Peyer's patch (tissue), 4 donors: Measurements from ENCODE around the gene MKRN3.

ENCODE experiments used
- POLR2A ChIP-seq, 2 donors: fragments of 450-650 bp; IDR thresholded peaks; one replicate each; pipeline ENCODE4 v1.5.1; 2017; ENCODE audit warnings: antibody characterized with exemption in 2 of 2, mild to moderate bottlenecking in 2 of 2, moderate library complexity in 2 of 2
- TF ChIP-seq, protein P1 (sequence below), 6 experiments: fragments of 450-650 bp in 4 of 6; fragments of 200-600 bp in 2 of 6; sonication (generic) in 1 of 6; IDR thresholded peaks; one replicate each; pipeline ENCODE4 v1.5.1; 2017 to 2019; ENCODE audit warnings: antibody characterized with exemption in 6 of 6, mild to moderate bottlenecking in 3 of 6, moderate library complexity in 1 of 6

GRCh38 chr15:23532024-23532423 lies 33.5 kb upstream of the MKRN3 start:
- TF ChIP-seq, protein P1, sequence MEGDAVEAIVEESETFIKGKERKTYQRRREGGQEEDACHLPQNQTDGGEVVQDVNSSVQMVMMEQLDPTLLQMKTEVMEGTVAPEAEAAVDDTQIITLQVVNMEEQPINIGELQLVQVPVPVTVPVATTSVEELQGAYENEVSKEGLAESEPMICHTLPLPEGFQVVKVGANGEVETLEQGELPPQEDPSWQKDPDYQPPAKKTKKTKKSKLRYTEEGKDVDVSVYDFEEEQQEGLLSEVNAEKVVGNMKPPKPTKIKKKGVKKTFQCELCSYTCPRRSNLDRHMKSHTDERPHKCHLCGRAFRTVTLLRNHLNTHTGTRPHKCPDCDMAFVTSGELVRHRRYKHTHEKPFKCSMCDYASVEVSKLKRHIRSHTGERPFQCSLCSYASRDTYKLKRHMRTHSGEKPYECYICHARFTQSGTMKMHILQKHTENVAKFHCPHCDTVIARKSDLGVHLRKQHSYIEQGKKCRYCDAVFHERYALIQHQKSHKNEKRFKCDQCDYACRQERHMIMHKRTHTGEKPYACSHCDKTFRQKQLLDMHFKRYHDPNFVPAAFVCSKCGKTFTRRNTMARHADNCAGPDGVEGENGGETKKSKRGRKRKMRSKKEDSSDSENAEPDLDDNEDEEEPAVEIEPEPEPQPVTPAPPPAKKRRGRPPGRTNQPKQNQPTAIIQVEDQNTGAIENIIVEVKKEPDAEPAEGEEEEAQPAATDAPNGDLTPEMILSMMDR (IDR thresholded peaks at IDR 0.05): no peak
- no peak for TF ChIP-seq POLR2A (IDR thresholded peaks at IDR 0.05)
